Measurements from ENCODE around the gene CHST11.

GRCh38 chr12:104763168-104763805 is 306.5 kb downstream of the CHST11 start:
- no peak for TF ChIP-seq ZBTB33 (IDR thresholded peaks at IDR 0.05)
- TF ChIP-seq POLR2AphosphoS5 (IDR thresholded peaks at IDR 0.05; ENCODE audit: low read length), result no peak
- TF ChIP-seq MYB (IDR thresholded peaks at IDR 0.05; ENCODE audit: borderline replicate concordance, low read depth, low read length), result no peak
